ENCODE data around the gene SLC35E3. TPM values are rescaled to one million over a fixed set of nuclear protein-coding genes. Genes with fewer than 3 reads are reported as not detected.

Gene SLC35E3
- total RNA-seq, 1 donor from 2014 or later = 14.6 TPM

GRCh38 chr12:68823696-68824095 lies 77.7 kb downstream of the SLC35E3 start:
- Histone ChIP-seq H3K27me3 (ENCODE audit: insufficient read depth, low read length) (no peaks in the 10 kb centered on the region), H3K9ac (ENCODE audit: low read length) (no peak overlapping the region), H3K27ac (ENCODE audit: low read depth, low read length) (peak overlapping the region; percentile 28), H4K20me1 (ENCODE audit: insufficient read depth, low read length) (peaks cover 85% of the 10 kb centered on the region), H3K4me3 (ENCODE audit: insufficient read depth, low read depth, low read length) (no peak overlapping the region), H3K4me2 (ENCODE audit: low read length) (peak overlapping the region; percentile 7), H3K4me1 (ENCODE audit: insufficient read depth, low read length) (peaks cover 19% of the 10 kb centered on the region), H3K9me3 (ENCODE audit: insufficient read depth, low read depth, low read length) (no peaks in the 10 kb centered on the region), H3K36me3 (ENCODE audit: insufficient read depth, low read length) (peaks cover 60% of the 10 kb centered on the region), H3K79me2 (ENCODE audit: insufficient read depth, low read length) (peaks cover 71% of the 10 kb centered on the region), H2AFZ (ENCODE audit: low read depth, low read length) (no peak overlapping the region)
- no peak for TF ChIP-seq EZH2 (IDR thresholded peaks at IDR 0.05; ENCODE audit: insufficient read depth, low read length)
- Mint-ChIP-seq H3K36me3 (ENCODE audit: low read depth, unreplicated experiment) (peaks cover 25% of the 10 kb centered on the region), H3K4me3 (ENCODE audit: unreplicated experiment) (peak overlapping the region; percentile 51), H3K9me3 (ENCODE audit: unreplicated experiment) (no peaks in the 10 kb centered on the region), H3K27me3 (ENCODE audit: low read depth, unreplicated experiment) (no peaks in the 10 kb centered on the region), H3K27ac (ENCODE audit: unreplicated experiment) (peak overlapping the region; percentile 79), H3K4me1 (ENCODE audit: low read depth, unreplicated experiment) (peaks cover 42% of the 10 kb centered on the region)
- FAIRE-seq = no peak
- peak; percentile 80 for DNase-seq (ENCODE audit: low read depth)

- H4K20me1 ChIP-seq (ENCODE audit: insufficient read depth, low read length) = peaks cover 84% of the 10 kb centered on the region
- TF ChIP-seq CTCF (IDR thresholded peaks at IDR 0.05; ENCODE audit: insufficient read depth, low read depth, low read length) (no peak), EZH2 (IDR thresholded peaks at IDR 0.05; ENCODE audit: insufficient read depth, low read length) (no peak)
- H2AFZ ChIP-seq (ENCODE audit: low read depth, low read length) = no peak overlapping the region
- H3K4me3 ChIP-seq (ENCODE audit: insufficient read depth, low read depth, low read length) = no peak overlapping the region
- FAIRE-seq (no peak), DNase-seq (ENCODE audit: low read depth) (no peak)
- Mint-ChIP-seq H3K4me1 (ENCODE audit: low read depth, unreplicated experiment) (peaks cover 41% of the 10 kb centered on the region), H3K36me3 (ENCODE audit: low read depth, unreplicated experiment) (peaks cover 25% of the 10 kb centered on the region), H3K9me3 (ENCODE audit: unreplicated experiment) (no peaks in the 10 kb centered on the region), H3K4me3 (ENCODE audit: unreplicated experiment) (peak overlapping the region; percentile 51), H3K27me3 (ENCODE audit: low read depth, unreplicated experiment) (no peaks in the 10 kb centered on the region), H3K27ac (ENCODE audit: unreplicated experiment) (peak overlapping the region; percentile 79)
- no peak overlapping the region for H3K9ac ChIP-seq (ENCODE audit: low read length)
- peaks cover 70% of the 10 kb centered on the region for H3K79me2 ChIP-seq (ENCODE audit: insufficient read depth, low read length)
- peaks cover 19% of the 10 kb centered on the region for H3K4me1 ChIP-seq (ENCODE audit: insufficient read depth, low read length)
- no peaks in the 10 kb centered on the region for H3K9me3 ChIP-seq (ENCODE audit: insufficient read depth, low read depth, low read length)
- H3K36me3 ChIP-seq (ENCODE audit: insufficient read depth, low read length) = peaks cover 59% of the 10 kb centered on the region
- peak overlapping the region; percentile 7 for H3K4me2 ChIP-seq (ENCODE audit: low read length)
- peak overlapping the region; percentile 28 for H3K27ac ChIP-seq (ENCODE audit: low read depth, low read length)
- H3K27me3 ChIP-seq (ENCODE audit: insufficient read depth, low read length) = no peaks in the 10 kb centered on the region
Measured at GRCh38 chr12:68824131-68824530, 78.2 kb downstream of the SLC35E3 start.

GRCh38 chr12:68824597-68825250 lies 78.7 kb downstream of the SLC35E3 start:
- Mint-ChIP-seq H3K4me1 (ENCODE audit: low read depth, unreplicated experiment) (peaks cover 38% of the 10 kb centered on the region), H3K27me3 (ENCODE audit: low read depth, unreplicated experiment) (no peaks in the 10 kb centered on the region), H3K27ac (ENCODE audit: unreplicated experiment) (peak overlapping the region; percentile 79), H3K36me3 (ENCODE audit: low read depth, unreplicated experiment) (peaks cover 25% of the 10 kb centered on the region), H3K4me3 (ENCODE audit: unreplicated experiment) (peak overlapping the region; percentile 51), H3K9me3 (ENCODE audit: unreplicated experiment) (no peaks in the 10 kb centered on the region)
- TF ChIP-seq EZH2 (IDR thresholded peaks at IDR 0.05; ENCODE audit: insufficient read depth, low read length) (no peak), CTCF (IDR thresholded peaks at IDR 0.05; ENCODE audit: insufficient read depth, low read depth, low read length) (no peak)
- H2AFZ ChIP-seq (ENCODE audit: low read depth, low read length) = no peak overlapping the region
- peaks cover 58% of the 10 kb centered on the region for H3K36me3 ChIP-seq (ENCODE audit: insufficient read depth, low read length)
- H3K27ac ChIP-seq (ENCODE audit: low read depth, low read length) = no peak overlapping the region
- H3K4me1 ChIP-seq (ENCODE audit: insufficient read depth, low read length) = peaks cover 19% of the 10 kb centered on the region
- no peaks in the 10 kb centered on the region for H3K27me3 ChIP-seq (ENCODE audit: insufficient read depth, low read length)
- DNase-seq (ENCODE audit: low read depth) (no peak), FAIRE-seq (no peak)
- no peak overlapping the region for H3K9ac ChIP-seq (ENCODE audit: low read length)
- no peak overlapping the region for H3K4me2 ChIP-seq (ENCODE audit: low read length)
- no peaks in the 10 kb centered on the region for H3K9me3 ChIP-seq (ENCODE audit: insufficient read depth, low read depth, low read length)
- H4K20me1 ChIP-seq (ENCODE audit: insufficient read depth, low read length) = peaks cover 84% of the 10 kb centered on the region
- H3K4me3 ChIP-seq (ENCODE audit: insufficient read depth, low read depth, low read length) = no peak overlapping the region
- peaks cover 67% of the 10 kb centered on the region for H3K79me2 ChIP-seq (ENCODE audit: insufficient read depth, low read length)
